Activated B cell treated with CpG ODN at 0.5 μM for 24 hours (primary cell): ENCODE measurements around the gene MFRP. TPM values are rescaled to one million over a fixed set of nuclear protein-coding genes. Genes with fewer than 3 reads are reported as not detected.

Experiments used
- ATAC-seq: fragments of 200-7000 bp; cut with Tn5 transposase; one replicate; pipeline ENCODE4 v1.10.0; 2021; ENCODE audit warnings: low read depth, mild to moderate bottlenecking, moderate library complexity
- CTCF ChIA-PET: fragments of 350-600 bp; sonication (Branson Sonifier 250); formaldehyde crosslinking; loops from one replicate; lab custom pipeline; 2021; ENCODE audit warnings: antibody characterized with exemption; lab: Charles Lee
- POLR2A ChIA-PET: fragments of 350-600 bp; sonication (Branson Sonifier 250); formaldehyde crosslinking; loops from one replicate; lab custom pipeline; 2021; ENCODE audit warnings: antibody characterized with exemption; lab: Charles Lee
- DNase-seq: peaks from one replicate; pipeline ENCODE4 v3.0.0; 2022
- H3K27ac Mint-ChIP-seq: one replicate; pipeline ENCODE4 v1.8.0; 2020; ENCODE audit warnings: mixed read lengths
- H3K27me3 Mint-ChIP-seq: one replicate; pipeline ENCODE4 v1.8.0; 2021; ENCODE audit warnings: mixed read lengths
- H3K36me3 Mint-ChIP-seq: one replicate; pipeline ENCODE4 v1.8.0; 2021; ENCODE audit warnings: low read depth, mixed read lengths
- H3K4me1 Mint-ChIP-seq: one replicate; pipeline ENCODE4 v1.8.0; 2021; ENCODE audit warnings: mixed read lengths
- H3K4me3 Mint-ChIP-seq: one replicate; pipeline ENCODE4 v1.8.0; 2020; ENCODE audit warnings: mild to moderate bottlenecking, mixed read lengths
- H3K9me3 Mint-ChIP-seq: one replicate; pipeline ENCODE4 v1.8.0; 2020; ENCODE audit warnings: mixed read lengths
- intact Hi-C: fragments of 100-400 bp; cut with micrococcal nuclease; formaldehyde crosslinking; loops from one replicate; pipeline ENCODE4 v1.15.1; 2024
- total RNA-seq: library from RNA; stranded (reverse); gene quantifications from 2 replicates; pipeline ENCODE4 v1.2.3, GENCODE V29; 2022
- TF ChIP-seq, protein P1 (sequence below): fragments of 200-600 bp; IDR thresholded peaks from one replicate; pipeline ENCODE4 v1.8.0; 2022; ENCODE audit warnings: antibody characterized with exemption, mild to moderate bottlenecking

Gene MFRP
- total RNA-seq, 1 donor from 2014 or later: not detected

DNA sequence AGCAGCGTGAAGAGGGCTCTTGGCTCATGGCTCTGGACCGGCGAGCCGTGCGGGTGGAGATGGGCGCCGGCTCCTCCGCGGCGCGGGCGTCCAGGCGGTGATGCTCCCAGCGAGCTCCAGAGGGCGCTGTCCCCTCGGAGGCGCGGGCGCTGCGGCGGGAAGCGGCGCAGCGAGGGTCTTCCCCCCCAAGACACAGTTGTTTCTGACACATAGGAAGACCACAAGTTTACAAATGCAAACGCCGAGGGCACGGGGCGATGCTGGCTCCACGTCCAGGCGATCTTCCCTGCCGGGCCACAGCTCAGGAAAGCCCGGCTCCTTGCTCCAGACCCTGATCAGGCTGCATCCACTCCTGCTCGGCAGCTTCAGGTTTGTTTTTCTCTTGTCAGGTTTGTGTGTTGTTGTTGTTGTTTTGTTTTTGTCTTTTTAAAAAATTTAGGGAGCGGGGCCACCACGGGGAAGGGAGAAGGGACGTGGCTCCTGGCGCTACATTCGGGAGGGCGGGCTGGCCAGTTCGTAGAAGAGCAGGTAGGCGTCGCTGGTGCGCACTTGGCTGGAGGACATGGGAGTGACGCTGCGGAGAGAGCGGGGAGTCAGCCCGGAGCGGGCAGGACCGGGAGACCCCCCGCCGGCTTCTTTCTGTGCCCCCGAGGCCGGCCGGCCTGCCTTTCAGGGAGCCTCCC lies 10.0 kb upstream of the MFRP start:
- ATAC-seq (peak; percentile 90), DNase-seq (peak; percentile 65)
- H3K4me1 Mint-ChIP-seq: peaks cover 9% of the 10 kb centered on the region
- H3K9me3 Mint-ChIP-seq: no peaks in the 10 kb centered on the region
- H3K27me3 Mint-ChIP-seq: peaks cover 43% of the 10 kb centered on the region
- H3K27ac Mint-ChIP-seq: peak overlapping the region; percentile 37
- TF ChIP-seq, protein P1, sequence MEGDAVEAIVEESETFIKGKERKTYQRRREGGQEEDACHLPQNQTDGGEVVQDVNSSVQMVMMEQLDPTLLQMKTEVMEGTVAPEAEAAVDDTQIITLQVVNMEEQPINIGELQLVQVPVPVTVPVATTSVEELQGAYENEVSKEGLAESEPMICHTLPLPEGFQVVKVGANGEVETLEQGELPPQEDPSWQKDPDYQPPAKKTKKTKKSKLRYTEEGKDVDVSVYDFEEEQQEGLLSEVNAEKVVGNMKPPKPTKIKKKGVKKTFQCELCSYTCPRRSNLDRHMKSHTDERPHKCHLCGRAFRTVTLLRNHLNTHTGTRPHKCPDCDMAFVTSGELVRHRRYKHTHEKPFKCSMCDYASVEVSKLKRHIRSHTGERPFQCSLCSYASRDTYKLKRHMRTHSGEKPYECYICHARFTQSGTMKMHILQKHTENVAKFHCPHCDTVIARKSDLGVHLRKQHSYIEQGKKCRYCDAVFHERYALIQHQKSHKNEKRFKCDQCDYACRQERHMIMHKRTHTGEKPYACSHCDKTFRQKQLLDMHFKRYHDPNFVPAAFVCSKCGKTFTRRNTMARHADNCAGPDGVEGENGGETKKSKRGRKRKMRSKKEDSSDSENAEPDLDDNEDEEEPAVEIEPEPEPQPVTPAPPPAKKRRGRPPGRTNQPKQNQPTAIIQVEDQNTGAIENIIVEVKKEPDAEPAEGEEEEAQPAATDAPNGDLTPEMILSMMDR: peak; percentile 75
- H3K36me3 Mint-ChIP-seq: no peaks in the 10 kb centered on the region
- peak overlapping the region; percentile 89 for H3K4me3 Mint-ChIP-seq
- ChIA-PET POLR2A (interaction anchor here (0.6 to 1.2 kb wide), 4 partner anchors 22 to 430 kb away, joined by 3 to 4 read pairs (median 3); partner anchors contain the start of gene RNF26), CTCF (interaction anchor here (0.7 to 3.7 kb wide), 20 partner anchors 9 to 880 kb away, joined by 3 to 50 read pairs (median 4); partner anchors contain the start of genes C1QTNF5 and USP2)
- intact Hi-C loops: loop anchor here (1.0 kb wide), 5 partner anchors 16 to 178 kb away; partner anchors contain the start of genes C1QTNF5 and USP2

DNA sequence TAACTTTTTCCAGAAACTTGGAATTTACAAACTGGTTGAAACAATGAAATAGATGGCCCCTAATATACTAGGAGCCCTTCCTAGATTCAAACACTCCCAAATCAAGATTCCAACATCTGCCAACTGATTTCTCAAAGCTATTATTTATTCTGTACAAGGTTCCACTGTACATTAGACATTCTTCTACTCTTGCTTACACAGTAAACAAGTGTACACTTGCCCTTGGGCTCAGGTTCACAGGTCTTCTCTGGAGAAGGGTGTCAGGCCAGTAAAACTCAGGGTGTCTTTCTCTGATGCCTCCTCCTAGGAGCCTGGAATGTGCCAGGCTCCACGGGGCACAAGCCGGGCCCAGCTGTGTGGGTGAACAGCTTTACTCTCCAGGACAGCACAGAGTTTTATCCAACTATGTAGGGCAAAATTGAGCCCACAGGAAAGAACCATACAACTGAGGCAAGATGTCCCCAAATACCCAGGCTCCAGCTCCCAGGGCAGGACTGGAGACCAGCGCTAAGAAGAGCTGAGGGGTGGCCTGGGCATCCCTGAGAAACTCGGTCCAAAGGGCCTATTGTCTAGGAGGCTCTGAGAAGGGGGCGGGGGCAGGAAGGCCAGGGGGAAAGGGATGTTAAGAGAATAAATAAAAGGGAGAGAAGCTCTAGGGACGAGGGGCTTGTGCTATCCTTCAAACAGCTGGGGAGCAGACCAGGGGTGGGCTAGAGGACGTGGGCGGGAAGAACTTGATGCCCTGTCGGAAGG lies 8.8 kb upstream of the MFRP start:
- POLR2A ChIA-PET: no interaction called here
- Mint-ChIP-seq H3K36me3 (no peaks in the 10 kb centered on the region), H3K27me3 (peaks cover 44% of the 10 kb centered on the region), H3K9me3 (no peaks in the 10 kb centered on the region), H3K4me1 (peaks cover 9% of the 10 kb centered on the region), H3K4me3 (peak overlapping the region; percentile 35), H3K27ac (no peak overlapping the region)
- DNase-seq: no peak
- TF ChIP-seq, protein P1: no peak
- ATAC-seq: no peak
- CTCF ChIA-PET: interaction anchor here (1.0 to 3.7 kb wide), 8 partner anchors 10 to 753 kb away, joined by 3 to 50 read pairs (median 9); partner anchors contain the start of gene USP2
- intact Hi-C loops: no loop called here

DNA sequence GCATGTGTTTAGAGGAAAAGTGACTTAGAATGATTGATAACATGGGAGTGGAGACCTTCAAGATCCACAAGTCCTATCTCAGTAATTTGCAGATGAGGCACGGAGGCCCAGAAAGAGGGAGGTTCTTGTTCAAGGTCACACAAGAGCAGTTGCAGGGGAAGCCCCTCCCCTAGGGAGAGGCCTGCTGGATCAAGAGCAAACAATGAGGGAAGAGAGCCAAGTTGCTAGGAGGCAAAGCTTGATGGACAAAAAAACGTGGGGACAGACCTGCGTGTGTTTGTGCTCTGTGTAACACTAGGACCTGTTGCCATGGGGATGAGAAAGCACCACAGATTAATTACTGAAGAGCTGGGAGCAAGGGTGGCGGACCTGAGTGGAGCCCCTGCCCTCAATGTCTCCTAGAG lies 6.4 kb upstream of the MFRP start:
- peaks cover 49% of the 10 kb centered on the region for H3K27me3 Mint-ChIP-seq
- intact Hi-C loops: no loop called here
- ATAC-seq (no peak), DNase-seq (no peak)
- H3K27ac Mint-ChIP-seq: no peak overlapping the region
- ChIA-PET CTCF (interaction anchor here (0.8 kb wide), 1 partner anchor 8 kb away, joined by 3 read pairs; no protein-coding TSS in a partner anchor), POLR2A (no interaction called here)
- H3K4me3 Mint-ChIP-seq: no peak overlapping the region
- no peaks in the 10 kb centered on the region for H3K9me3 Mint-ChIP-seq
- no peaks in the 10 kb centered on the region for H3K36me3 Mint-ChIP-seq
- TF ChIP-seq, protein P1: no peak
- peaks cover 7% of the 10 kb centered on the region for H3K4me1 Mint-ChIP-seq

DNA sequence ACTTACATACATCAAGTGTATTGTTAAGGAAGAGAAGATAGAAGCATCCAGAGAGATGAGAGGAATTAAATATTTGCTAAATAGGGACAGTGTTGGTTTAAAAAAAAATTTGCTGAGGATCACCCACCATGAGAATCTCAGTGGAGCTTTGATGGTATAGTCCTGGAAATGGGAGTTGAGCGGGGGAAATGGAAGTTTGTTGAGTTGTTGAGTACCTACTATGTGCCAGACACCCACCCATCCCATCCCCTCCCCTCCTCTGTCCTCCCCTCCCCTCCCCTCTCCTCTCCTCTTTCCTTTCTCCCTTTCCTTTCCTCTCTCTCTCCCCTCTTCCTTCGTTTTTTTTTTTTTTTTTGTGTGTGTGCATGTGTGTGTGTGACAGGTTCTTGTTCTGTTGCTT lies 4.7 kb upstream of the MFRP start:
- Mint-ChIP-seq H3K9me3 (no peaks in the 10 kb centered on the region), H3K27me3 (peaks cover 53% of the 10 kb centered on the region), H3K36me3 (no peaks in the 10 kb centered on the region), H3K27ac (no peak overlapping the region), H3K4me1 (peaks cover 3% of the 10 kb centered on the region), H3K4me3 (no peak overlapping the region)
- ChIA-PET POLR2A (interaction anchor here (0.7 to 1.1 kb wide), 2 partner anchors 13 to 1013 kb away, joined by 3 read pairs; no protein-coding TSS in a partner anchor), CTCF (no interaction called here)
- TF ChIP-seq, protein P1: no peak
- no peak for DNase-seq
- intact Hi-C loops: no loop called here
- ATAC-seq: no peak

DNA sequence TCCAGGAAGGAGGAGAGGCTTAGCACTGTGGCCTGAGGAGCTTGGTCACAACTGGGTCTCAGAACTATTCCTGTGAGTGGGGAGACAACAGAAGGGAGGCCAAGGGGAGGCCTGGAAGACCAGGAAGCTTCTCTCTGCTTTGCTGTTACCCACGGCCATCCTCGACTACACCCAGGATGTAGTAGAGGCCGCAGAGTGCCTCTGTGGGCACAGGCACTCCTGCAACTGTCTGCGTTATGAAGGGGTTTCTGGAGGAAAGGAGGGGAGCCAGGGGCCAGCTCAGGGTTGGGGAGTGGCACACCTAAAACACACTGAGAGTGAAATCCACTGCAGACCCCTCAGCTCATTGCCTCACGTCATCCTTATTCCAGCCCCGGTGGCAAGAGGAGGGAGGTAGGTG lies 3.8 kb upstream of the MFRP start:
- no peak for ATAC-seq
- no peak for DNase-seq
- Mint-ChIP-seq H3K36me3 (no peaks in the 10 kb centered on the region), H3K4me3 (no peak overlapping the region), H3K4me1 (no peaks in the 10 kb centered on the region), H3K9me3 (no peaks in the 10 kb centered on the region), H3K27ac (no peak overlapping the region), H3K27me3 (peaks cover 54% of the 10 kb centered on the region)
- TF ChIP-seq, protein P1: no peak
- ChIA-PET CTCF (no interaction called here), POLR2A (interaction anchor here (0.7 to 1.1 kb wide), 2 partner anchors 12 to 1012 kb away, joined by 3 read pairs; no protein-coding TSS in a partner anchor)
- intact Hi-C loops: no loop called here
